HEK293T (cell line): ENCODE results near the gene UBE2R2.
"Not testable (repeated sequence)": the region's sequence is repeated elsewhere in the genome, so short reads cannot be mapped to it uniquely, and the experiment has no call there.

Experiments used
- CTCF ChIA-PET: fragments of 350-600 bp; formaldehyde crosslinking; extraction: SDS; loops from one replicate; lab custom pipeline; 2021; ENCODE audit warnings: antibody characterized with exemption, inconsistent platforms; lab: Yijun Ruan, JAX
- POLR2A ChIA-PET: fragments of 350-600 bp; formaldehyde crosslinking; extraction: SDS; loops from one replicate; lab custom pipeline; 2020; ENCODE audit warnings: antibody characterized with exemption, inconsistent platforms; lab: Yijun Ruan, JAX
- DNase-seq: peaks from one replicate; pipeline ENCODE4 v3.0.0; 2012; ENCODE audit warnings: mixed read lengths; ENCODE audit errors: extremely low spot score
- ARNT ChIP-seq: fragments of 450-650 bp; IDR thresholded peaks from 2 replicates; pipeline ENCODE4 v1.6.1; 2017; ENCODE audit warnings: mild to moderate bottlenecking
- BHLHE40 ChIP-seq: fragments of 450-650 bp; IDR thresholded peaks from 2 replicates; pipeline ENCODE4 v1.6.1; 2016; ENCODE audit warnings: mild to moderate bottlenecking, moderate library complexity, borderline replicate concordance
- CTBP1 ChIP-seq: fragments of 450-650 bp; IDR thresholded peaks from 2 replicates; pipeline ENCODE4 v1.6.1; 2016; ENCODE audit warnings: borderline replicate concordance
- ELF4 ChIP-seq: fragments of 450-650 bp; IDR thresholded peaks from 2 replicates; pipeline ENCODE4 v1.6.1; 2017; ENCODE audit warnings: antibody characterized with exemption
- FOXA1 ChIP-seq: fragments of 450-650 bp; IDR thresholded peaks from 2 replicates; pipeline ENCODE4 v1.6.1; 2016; ENCODE audit warnings: mild to moderate bottlenecking
- FOXK2 ChIP-seq: fragments of 450-650 bp; IDR thresholded peaks from 2 replicates; pipeline ENCODE4 v1.6.1; 2016; ENCODE audit warnings: mild to moderate bottlenecking
- FOXM1 ChIP-seq: fragments of 450-650 bp; IDR thresholded peaks from 2 replicates; pipeline ENCODE4 v1.6.1; 2017; ENCODE audit warnings: mild to moderate bottlenecking, borderline replicate concordance
- HDGF ChIP-seq: fragments of 450-650 bp; IDR thresholded peaks from 2 replicates; pipeline ENCODE4 v1.6.1; 2017; ENCODE audit warnings: antibody characterized with exemption, borderline replicate concordance
- L3MBTL2 ChIP-seq: fragments of 450-650 bp; conservative IDR thresholded peaks from 2 replicates; pipeline ENCODE4 v1.6.1; 2016; ENCODE audit warnings: mild to moderate bottlenecking
- LEF1 ChIP-seq: fragments of 450-650 bp; IDR thresholded peaks from 2 replicates; pipeline ENCODE4 v1.6.1; 2017; ENCODE audit warnings: mild to moderate bottlenecking, borderline replicate concordance
- NFRKB ChIP-seq: fragments of 450-650 bp; IDR thresholded peaks from 2 replicates; pipeline ENCODE4 v1.6.1; 2016; ENCODE audit warnings: mild to moderate bottlenecking, moderate library complexity
- PKNOX1 ChIP-seq: fragments of 450-650 bp; IDR thresholded peaks from 2 replicates; pipeline ENCODE4 v1.6.1; 2016
- SP1 ChIP-seq: fragments of 450-650 bp; IDR thresholded peaks from 2 replicates; pipeline ENCODE4 v1.6.1; 2017
- SUZ12 ChIP-seq: fragments of 450-650 bp; IDR thresholded peaks from 2 replicates; pipeline ENCODE4 v1.6.1; 2016; ENCODE audit warnings: mild to moderate bottlenecking
- TARDBP ChIP-seq: fragments of 450-650 bp; IDR thresholded peaks from 2 replicates; pipeline ENCODE4 v1.6.1; 2016
- ZNF384 ChIP-seq: fragments of 450-650 bp; IDR thresholded peaks from 2 replicates; pipeline ENCODE4 v1.6.1; 2016

UBE2R2 gene

GRCh38 chr9:33794560-33794959 lies 22.4 kb upstream of the UBE2R2 start:
- TF ChIP-seq L3MBTL2 (no peak), SUZ12 (no peak), FOXM1 (no peak), SP1 (no peak), HDGF (no peak), TARDBP (no peak), ELF4 (no peak), NFRKB (no peak), CTBP1 (no peak), LEF1 (no peak), ARNT (no peak), FOXK2 (no peak), ZNF384 (no peak), PKNOX1 (no peak), BHLHE40 (no peak), FOXA1 (no peak)
- no peak for DNase-seq

GRCh38 chr9:33795281-33795680 lies 21.7 kb upstream of the UBE2R2 start, which contains the start of gene PRSS3:
Gene PRSS3 (plus strand): TSS chr9:33795561. CDS start chr9:33795574, 13 bp downstream.
- POLR2A ChIA-PET, result no interaction called here
- no peak for DNase-seq
- TF ChIP-seq BHLHE40 (no peak), NFRKB (no peak), ELF4 (no peak), PKNOX1 (no peak), FOXA1 (no peak), SP1 (no peak)
- CTCF ChIA-PET, result no interaction called here

More at GRCh38 chr9:33794560-33794959, 22.4 kb upstream of the UBE2R2 start:
- ChIA-PET POLR2A (no interaction called here), CTCF (no interaction called here)

GRCh38 chr9:33795819-33796218 lies 21.1 kb upstream of the UBE2R2 start:
- no peak for TF ChIP-seq CTBP1
- TF ChIP-seq SUZ12, result no peak
- TF ChIP-seq FOXM1, result no peak
- no peak for TF ChIP-seq LEF1
- no peak for TF ChIP-seq PKNOX1
- no peak for TF ChIP-seq FOXK2
- TF ChIP-seq SP1, result no peak
- TF ChIP-seq ARNT, result no peak
- no peak for TF ChIP-seq HDGF
- TF ChIP-seq TARDBP, result no peak
- TF ChIP-seq L3MBTL2, result no peak
- TF ChIP-seq BHLHE40, result no peak
- TF ChIP-seq FOXA1, result no peak
- no peak for TF ChIP-seq ZNF384
- TF ChIP-seq ELF4, result no peak
- TF ChIP-seq NFRKB, result no peak
- ChIA-PET CTCF (no interaction called here), POLR2A (no interaction called here)
- no peak for DNase-seq

- POLR2A ChIA-PET, DNase-seq: not testable (repeated sequence)
- CTCF ChIA-PET, result interaction anchor here (0.6 kb wide), 1 partner anchor 1962 kb away, joined by 3 read pairs; no protein-coding TSS in a partner anchor
Measured at GRCh38 chr9:33796679-33797078, 20.3 kb upstream of the UBE2R2 start.

- CTCF ChIA-PET, result no interaction called here
- no peak for TF ChIP-seq ARNT
- no peak for TF ChIP-seq FOXK2
- TF ChIP-seq FOXA1, result no peak
- TF ChIP-seq SP1, result no peak
- no peak for TF ChIP-seq LEF1
- TF ChIP-seq ELF4, result no peak
- TF ChIP-seq BHLHE40, result no peak
- no peak for TF ChIP-seq HDGF
- POLR2A ChIA-PET, result no interaction called here
- no peak for DNase-seq
Measured at GRCh38 chr9:33797837-33798236, 19.1 kb upstream of the UBE2R2 start.

- DNase-seq, result no peak
- ChIA-PET POLR2A (no interaction called here), CTCF (no interaction called here)
- TF ChIP-seq L3MBTL2, result no peak
Measured at GRCh38 chr9:33798545-33798944, 18.4 kb upstream of the UBE2R2 start.

- no peak for TF ChIP-seq FOXM1
- no peak for TF ChIP-seq PKNOX1
- no peak for TF ChIP-seq CTBP1
- no peak for TF ChIP-seq ELF4
- no peak for TF ChIP-seq L3MBTL2
- no peak for TF ChIP-seq HDGF
- TF ChIP-seq SP1, result no peak
- TF ChIP-seq ZNF384, result no peak
- TF ChIP-seq NFRKB, result no peak
- CTCF ChIA-PET, result no interaction called here
- DNase-seq, result no peak
- POLR2A ChIA-PET, result no interaction called here
Measured at GRCh38 chr9:33799928-33800704, 16.8 kb upstream of the UBE2R2 start.
